Tibial nerve (tissue), 4 donors: Measurements from ENCODE around the gene DDX27. TPM values are rescaled to one million over a fixed set of nuclear protein-coding genes. Genes with fewer than 3 reads are reported as not detected.
A peak's percentile ranks its signal among the peaks of the same experiment; 100 is the strongest.

Source experiments
- DNase-seq, 2 donors: peaks; one replicate each; pipeline ENCODE4 v3.0.0-alpha.2; 2019; ENCODE audit warnings: low spot score in 2 of 2
- H3K27ac ChIP-seq, 4 donors: fragments of 200-600 bp; sonication (generic) in 3 of 4; one replicate each; pipeline ENCODE4 v1.5.1; 2017 to 2019; ENCODE audit warnings: mild to moderate bottlenecking in 1 of 4
- H3K27me3 ChIP-seq, 2 donors: fragments of 200-600 bp; sonication (generic) in 1 of 2; one replicate each; pipeline versions ENCODE4 v1.5.1 to v1.6.0; 2017 to 2019
- H3K36me3 ChIP-seq, 3 donors: fragments of 200-600 bp; sonication (generic); one replicate each; pipeline ENCODE4 v1.5.1; 2018 to 2019
- H3K4me1 ChIP-seq, 4 donors: fragments of 200-600 bp; sonication (generic) in 3 of 4; one replicate each; pipeline ENCODE4 v1.5.1; 2017 to 2019
- H3K4me3 ChIP-seq, 4 donors: fragments of 200-600 bp; sonication (generic) in 3 of 4; one replicate each; pipeline ENCODE4 v1.5.1; 2017 to 2019; ENCODE audit warnings: mild to moderate bottlenecking in 1 of 4, moderate library complexity in 1 of 4
- H3K9me3 ChIP-seq, 4 donors: fragments of 200-600 bp; sonication (generic) in 3 of 4; one replicate each; pipeline ENCODE4 v1.5.1; 2017 to 2019
- EP300 ChIP-seq, 2 donors: sonication (generic); formaldehyde crosslinking; IDR thresholded peaks; one replicate each; pipeline ENCODE4 v1.6.1; 2017; ENCODE audit warnings: antibody characterized with exemption in 2 of 2, mild to moderate bottlenecking in 1 of 2
- POLR2A ChIP-seq, 2 donors: fragments of 450-650 bp; IDR thresholded peaks; one replicate each; pipeline ENCODE4 v1.6.1; 2017; ENCODE audit warnings: antibody characterized with exemption in 2 of 2, mild to moderate bottlenecking in 2 of 2, moderate library complexity in 2 of 2
- WGBS, 2 donors: methylation state at CpG; one replicate each; pipeline ENCODE4 v1.1.5; 2018; 5-methylcytosine and 5-hydroxymethylcytosine counted together
- total RNA-seq, 4 donors: library from RNA; depleted of rRNA; stranded (reverse); fragments of >200 nt; gene quantifications; one replicate each; pipeline ENCODE4 v1.1.0, GENCODE V29; 2016
- TF ChIP-seq, protein P1 (sequence below), 5 experiments: fragments of 200-600 bp in 3 of 5; fragments of 450-650 bp in 2 of 5; sonication (generic) in 3 of 5; IDR thresholded peaks; one replicate each; pipeline ENCODE4 v1.5.1; 2016 to 2019; ENCODE audit warnings: antibody characterized with exemption in 5 of 5, mild to moderate bottlenecking in 3 of 5, moderate library complexity in 2 of 5

The DDX27 gene
- total RNA-seq, 4 donors from 2014 or later = 24.5 to 33.4 (median 28.3) TPM

DNA sequence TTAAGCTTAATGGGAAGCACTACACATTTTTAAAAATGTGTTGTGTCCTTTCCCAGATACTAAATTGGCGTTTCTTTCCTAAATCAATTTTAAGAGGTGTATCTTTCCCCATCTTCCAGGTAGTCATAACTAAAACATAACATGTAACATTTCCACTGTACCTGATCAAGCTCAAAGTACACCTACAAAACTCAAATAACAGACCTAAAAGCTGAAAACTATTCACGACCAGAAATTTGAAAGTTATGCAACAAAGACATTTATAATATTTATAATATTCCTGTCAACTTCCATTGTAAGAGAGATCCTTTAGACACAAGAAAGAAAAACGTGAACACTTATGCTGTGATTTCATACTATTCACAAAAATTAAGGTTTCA, 34.5 kb upstream of the DDX27 start:
- DNase-seq = no peak
- TF ChIP-seq POLR2A (IDR thresholded peaks at IDR 0.05) (no peak), EP300 (IDR thresholded peaks at IDR 0.05) (no peak)
- TF ChIP-seq, protein P1, sequence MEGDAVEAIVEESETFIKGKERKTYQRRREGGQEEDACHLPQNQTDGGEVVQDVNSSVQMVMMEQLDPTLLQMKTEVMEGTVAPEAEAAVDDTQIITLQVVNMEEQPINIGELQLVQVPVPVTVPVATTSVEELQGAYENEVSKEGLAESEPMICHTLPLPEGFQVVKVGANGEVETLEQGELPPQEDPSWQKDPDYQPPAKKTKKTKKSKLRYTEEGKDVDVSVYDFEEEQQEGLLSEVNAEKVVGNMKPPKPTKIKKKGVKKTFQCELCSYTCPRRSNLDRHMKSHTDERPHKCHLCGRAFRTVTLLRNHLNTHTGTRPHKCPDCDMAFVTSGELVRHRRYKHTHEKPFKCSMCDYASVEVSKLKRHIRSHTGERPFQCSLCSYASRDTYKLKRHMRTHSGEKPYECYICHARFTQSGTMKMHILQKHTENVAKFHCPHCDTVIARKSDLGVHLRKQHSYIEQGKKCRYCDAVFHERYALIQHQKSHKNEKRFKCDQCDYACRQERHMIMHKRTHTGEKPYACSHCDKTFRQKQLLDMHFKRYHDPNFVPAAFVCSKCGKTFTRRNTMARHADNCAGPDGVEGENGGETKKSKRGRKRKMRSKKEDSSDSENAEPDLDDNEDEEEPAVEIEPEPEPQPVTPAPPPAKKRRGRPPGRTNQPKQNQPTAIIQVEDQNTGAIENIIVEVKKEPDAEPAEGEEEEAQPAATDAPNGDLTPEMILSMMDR (IDR thresholded peaks at IDR 0.05) = no peak
- no peaks in the 10 kb centered on the region for H3K36me3 ChIP-seq
- 66 to 70% methylated on average over 3 of the region's 3 CpGs for WGBS, 2 donors
- H3K9me3 ChIP-seq = no peaks in the 10 kb centered on the region
- no peaks in the 10 kb centered on the region for H3K27me3 ChIP-seq
- peaks cover 0 to 65% (median 17%) of the 10 kb centered on the region in 4 donors for H3K4me1 ChIP-seq
- H3K4me3 ChIP-seq = no peak overlapping the region
- no peak overlapping the region for H3K27ac ChIP-seq

DNA sequence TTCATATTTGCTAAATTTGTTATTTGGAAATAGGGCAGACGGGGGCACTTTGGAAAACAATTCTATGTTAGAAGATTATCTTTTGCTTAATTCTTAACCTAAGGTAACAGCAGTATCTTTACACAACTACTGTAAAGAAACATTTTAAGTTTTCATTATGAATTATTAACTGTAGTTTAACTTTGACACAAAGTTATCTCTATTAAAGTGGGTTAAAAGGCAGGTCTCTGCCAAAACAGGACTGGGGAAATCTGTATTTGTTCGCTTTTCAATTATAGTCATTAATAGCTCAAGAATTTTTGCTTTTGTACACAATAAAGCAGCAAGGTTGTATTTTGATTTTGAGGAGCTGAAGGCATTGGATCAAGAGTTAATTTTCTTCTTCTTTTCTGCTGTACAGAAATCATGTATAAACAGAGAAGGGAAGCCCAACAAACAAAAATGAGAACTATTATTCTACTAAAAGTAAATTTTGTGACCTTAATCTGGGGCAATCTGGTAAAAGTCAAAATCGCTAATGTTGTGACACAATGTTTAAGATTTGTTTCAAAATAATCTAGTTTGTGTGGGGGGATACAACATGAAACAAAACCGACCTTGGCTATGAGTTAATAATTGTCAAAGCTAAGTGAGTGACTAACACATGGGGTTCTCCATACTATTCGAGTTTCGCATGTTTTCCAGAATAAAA, 34.0 kb upstream of the DDX27 start:
- Histone ChIP-seq H3K27me3 (no peaks in the 10 kb centered on the region), H3K9me3 (no peaks in the 10 kb centered on the region), H3K36me3 (no peaks in the 10 kb centered on the region), H3K4me3 (no peak overlapping the region), H3K4me1 (peaks cover 0 to 60% (median 12%) of the 10 kb centered on the region in 4 donors), H3K27ac (no peak overlapping the region)
- TF ChIP-seq, protein P1 (IDR thresholded peaks at IDR 0.05) = no peak
- TF ChIP-seq POLR2A (IDR thresholded peaks at IDR 0.05) (no peak), EP300 (IDR thresholded peaks at IDR 0.05) (no peak)
- DNase-seq = no peak
- WGBS, 2 donors = 64 to 72% methylated on average over 6 of the region's 6 CpGs

DNA sequence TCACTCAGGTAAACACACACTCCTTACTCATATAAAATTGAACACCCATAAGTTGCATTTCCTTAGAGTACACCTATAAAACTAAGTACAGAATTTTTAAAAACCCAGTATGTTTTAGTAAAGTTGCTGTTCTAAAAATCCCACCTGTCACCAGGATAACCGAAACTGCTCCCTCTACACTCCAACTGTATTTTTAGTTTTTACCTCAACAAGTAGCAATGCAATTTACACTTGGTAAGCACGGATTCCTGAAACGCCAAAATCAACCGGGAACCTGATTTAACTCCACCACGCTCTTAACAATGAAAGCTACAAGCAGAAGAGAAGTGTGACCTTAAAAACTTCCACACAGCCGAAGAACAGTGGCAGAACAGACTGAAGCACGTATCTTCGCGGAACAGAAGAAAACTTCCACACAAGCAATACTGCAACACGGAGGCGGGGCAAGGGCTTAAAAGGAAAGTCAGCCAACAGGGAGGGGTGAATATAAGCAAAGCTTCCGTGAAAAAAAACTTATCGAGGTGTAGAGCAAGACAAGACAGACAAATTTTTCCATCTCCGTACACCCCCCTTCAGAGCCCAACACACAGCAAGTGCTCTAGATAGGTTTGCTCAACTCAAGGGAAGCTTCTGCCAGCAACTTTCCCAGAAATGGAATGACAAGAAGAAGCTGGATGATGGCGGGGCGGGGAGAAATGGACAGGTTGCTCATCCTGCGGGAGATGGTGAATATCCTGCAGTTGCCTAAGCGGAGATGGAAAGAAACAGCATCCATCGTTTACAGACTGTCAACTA, 32.5 kb upstream of the DDX27 start:
- DNase-seq = peak in 1 of 2 donors; percentile 55
- Histone ChIP-seq H3K9me3 (no peaks in the 10 kb centered on the region), H3K27ac (peak overlapping the region; percentile 79 to 94 (median 91)), H3K4me3 (peak overlapping the region; percentile 64 to 90 (median 87)), H3K27me3 (no peaks in the 10 kb centered on the region), H3K4me1 (peaks cover 0 to 45% (median 12%) of the 10 kb centered on the region in 4 donors), H3K36me3 (no peaks in the 10 kb centered on the region)
- 1% methylated on average over 19 of the region's 19 CpGs for WGBS, 2 donors
- peak in 1 of 2 donors; percentile 14 for TF ChIP-seq POLR2A (IDR thresholded peaks at IDR 0.05)
- TF ChIP-seq EP300 (IDR thresholded peaks at IDR 0.05) = peak in 1 of 2 donors; percentile 32
- TF ChIP-seq, protein P1 (IDR thresholded peaks at IDR 0.05) = no peak

DNA sequence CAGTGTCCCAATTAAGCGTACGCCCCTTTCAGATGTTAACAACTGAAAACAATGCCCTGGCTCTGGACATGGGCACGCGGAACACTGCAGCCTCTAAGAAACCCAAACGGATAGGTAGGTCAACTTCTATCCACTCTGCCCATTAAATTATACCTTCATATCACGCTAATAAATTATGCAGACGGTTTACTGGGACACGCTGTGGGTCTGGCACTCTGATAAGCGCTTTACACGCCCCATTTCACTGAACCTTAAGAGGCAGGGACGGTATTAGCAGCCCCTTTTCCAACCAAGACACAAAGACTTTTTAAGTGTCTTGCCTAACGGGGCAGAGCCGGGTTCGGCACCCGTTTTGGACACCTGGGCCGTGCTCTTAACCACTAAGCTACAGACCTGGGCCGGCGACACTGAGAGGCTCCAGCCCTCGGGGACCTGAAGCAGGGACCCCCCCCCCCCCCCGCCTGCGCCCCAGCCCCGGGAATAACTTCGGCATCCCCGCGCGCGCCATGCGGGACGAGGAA, 31.8 kb upstream of the DDX27 start:
- Histone ChIP-seq H3K4me3 (peak overlapping the region; percentile 64 to 90 (median 87)), H3K27ac (peak overlapping the region; percentile 79 to 94 (median 91)), H3K9me3 (no peaks in the 10 kb centered on the region), H3K36me3 (no peaks in the 10 kb centered on the region), H3K4me1 (peaks cover 0 to 38% (median 9%) of the 10 kb centered on the region in 4 donors), H3K27me3 (no peaks in the 10 kb centered on the region)
- WGBS, 2 donors = 0 to 1% methylated on average over 7 to 14 of the region's 29 CpGs
- TF ChIP-seq, protein P1 (IDR thresholded peaks at IDR 0.05) = no peak
- TF ChIP-seq POLR2A (IDR thresholded peaks at IDR 0.05) (no peak), EP300 (IDR thresholded peaks at IDR 0.05) (no peak)
- DNase-seq = peak in 1 of 2 donors; percentile 6
